Stomach (tissue), 4 donors: ENCODE results near the gene MEGF8.

ENCODE experiments used
- CTCF ChIP-seq, 7 experiments: fragments of 450-650 bp in 4 of 7; fragments of 200-600 bp in 3 of 7; sonication (generic) in 3 of 7; IDR thresholded peaks; one replicate each; pipeline ENCODE4 v1.5.1; 2016 to 2019; ENCODE audit warnings: antibody characterized with exemption in 7 of 7, control low read depth in 2 of 7, mild to moderate bottlenecking in 1 of 7
- EP300 ChIP-seq: sonication (generic); formaldehyde crosslinking; IDR thresholded peaks from one replicate; pipeline ENCODE4 v1.6.1; 2017; ENCODE audit warnings: antibody characterized with exemption

DNA sequence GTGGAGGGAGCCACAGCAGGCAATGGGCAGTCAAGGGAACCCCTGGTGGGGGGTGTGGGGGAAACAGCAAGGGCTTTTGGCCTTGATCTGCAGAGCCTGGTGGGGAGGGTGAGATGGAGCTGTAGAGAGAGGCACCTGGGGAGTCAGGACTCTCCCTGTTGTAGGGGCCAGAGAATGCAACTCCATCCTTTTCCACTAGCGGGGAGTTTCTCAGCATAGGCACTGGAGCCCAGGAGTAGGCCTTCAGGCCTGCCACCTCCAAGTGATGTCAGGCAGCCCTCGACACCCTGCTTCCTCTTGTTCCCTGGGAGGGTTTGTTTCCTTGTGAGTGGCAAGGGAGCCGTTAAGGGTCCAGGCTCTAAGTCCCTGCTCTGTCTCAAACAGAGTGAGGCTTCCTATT lies 25.0 kb downstream of the MEGF8 start:
- TF ChIP-seq EP300 (no peak), CTCF (IDR thresholded peaks at IDR 0.05) (no peak)
